K562 (cell line): Measurements from ENCODE around the gene VTI1B. TPM values are rescaled to one million over a fixed set of nuclear protein-coding genes. Genes with fewer than 3 reads are reported as not detected.

Source experiments
- ATF1 ChIP-seq, 2 experiments: fragments of 450-650 bp in 1 of 2; IDR thresholded peaks; 2 replicates each; pipeline ENCODE4 v1.6.1; 2016; ENCODE audit warnings: missing compliant biosample characterization in 1 of 2, missing genetic modification characterization in 1 of 2
- ATF2 ChIP-seq: sonication (generic); formaldehyde crosslinking; IDR thresholded peaks from 2 replicates; pipeline ENCODE4 v1.8.1; 2022; ENCODE audit warnings: missing genetic modification reagents
- CCAR2 ChIP-seq: fragments of 200-400 bp; formaldehyde crosslinking; IDR thresholded peaks from 2 replicates; pipeline ENCODE4 v1.6.1; 2017; ENCODE audit warnings: mild to moderate bottlenecking, low read depth, low read length
- ELF1 ChIP-seq: fragments of 200-800 bp; sonication (Bioruptor generic); IDR thresholded peaks from 2 replicates; pipeline ENCODE4 v1.6.1; 2016; ENCODE audit warnings: missing genetic modification characterization, missing compliant biosample characterization
- KLF13 ChIP-seq: fragments of 450-650 bp; IDR thresholded peaks from 2 replicates; pipeline ENCODE4 v1.6.1; 2016; ENCODE audit warnings: missing genetic modification characterization, low read depth, mild to moderate bottlenecking, missing compliant biosample characterization, moderate library complexity, borderline replicate concordance
- RFX5 ChIP-seq: IDR thresholded peaks from 2 replicates; pipeline ENCODE4 v1.6.1; 2011; ENCODE audit warnings: low read depth, mild to moderate bottlenecking, improper control_type of control experiment, low read length
- SMAD4 ChIP-seq: fragments of 250-450 bp; sonication (Bioruptor Pico); conservative IDR thresholded peaks from 2 replicates; pipeline ENCODE4 v1.8.0; 2021; ENCODE audit warnings: inconsistent platforms, mild to moderate bottlenecking, moderate library complexity
- TEAD1 ChIP-seq, 2 experiments: fragments of 450-650 bp in 1 of 2; sonication (generic) in 1 of 2; formaldehyde crosslinking; IDR thresholded peaks; 2 replicates each; pipeline versions ENCODE4 v1.4.0 to v1.8.0; 2020 to 2022; ENCODE audit warnings: mild to moderate bottlenecking in 2 of 2, missing genetic modification reagents in 1 of 2
- YY1 ChIP-seq, 3 experiments: IDR thresholded peaks; 2 replicates each; pipeline ENCODE4 v1.6.1; 2011; ENCODE audit warnings: low read length in 2 of 3, mild to moderate bottlenecking in 2 of 3, moderate library complexity in 2 of 3, borderline replicate concordance in 1 of 3, control low read depth in 1 of 3, low read depth in 1 of 3; ENCODE audit not compliant: insufficient read depth in 3 of 3, insufficient replicate concordance in 2 of 3, control insufficient read depth in 1 of 3, insufficient read length in 1 of 3; ENCODE audit errors: extremely low read depth in 1 of 3
- ZBTB40 ChIP-seq, 2 experiments: fragments of 450-650 bp in 1 of 2; sonication (generic) in 1 of 2; formaldehyde crosslinking in 1 of 2; IDR thresholded peaks; 2 replicates each; pipeline versions ENCODE4 v1.7.1 to v1.9.0; 2016 to 2022; ENCODE audit warnings: inconsistent platforms in 1 of 2, mild to moderate bottlenecking in 1 of 2, missing genetic modification reagents in 1 of 2
- ZFP1 ChIP-seq: fragments of 450-650 bp; formaldehyde crosslinking; IDR thresholded peaks from 2 replicates; pipeline ENCODE4 v1.4.0; 2020; ENCODE audit warnings: mild to moderate bottlenecking, mixed read lengths
- ZNF639 ChIP-seq, 2 experiments: fragments of 200-800 bp in 1 of 2; sonication (Bioruptor generic) in 1 of 2; sonication (generic) in 1 of 2; formaldehyde crosslinking in 1 of 2; IDR thresholded peaks in 1 of 2; conservative IDR thresholded peaks in 1 of 2; 2 replicates each; pipeline versions ENCODE4 v1.5.0 to v1.6.1; 2016 to 2020; ENCODE audit warnings: missing compliant biosample characterization in 1 of 2, missing genetic modification characterization in 1 of 2, missing genetic modification reagents in 1 of 2
- polyA plus RNA-seq, 8 experiments: library from polyadenylated mRNA; depleted of rRNA in 4 of 8; stranded (reverse) in 5 of 8; unstranded in 3 of 8; fragments of >200 nt; fragmentation: Nextera tagmentation in 2 of 8; fragmentation: Illumina TruSeq in 1 of 8; extraction: Ambion mirVana in 2 of 8; extraction: Trizol in 1 of 8; gene quantifications; 2 replicates each; pipeline versions ENCODE4 v1.2.1 to v1.2.3, GENCODE V29; 2011 to 2014; ENCODE audit warnings: inconsistent platforms in 1 of 8, missing spikeins in 1 of 8
- total RNA-seq, 7 experiments: library from RNA; depleted of rRNA in 6 of 7; stranded (reverse); fragments of >200 nt in 6 of 7; fragmentation: Illumina TruSeq in 2 of 7; extraction: Trizol in 2 of 7; gene quantifications; 2 replicates each; pipeline versions ENCODE4 v1.2.1 to v1.2.3, GENCODE V29; 2011 to 2021; ENCODE audit warnings: low replicate concordance in 1 of 7

Gene VTI1B
- total and polyA plus RNA-seq, 9 of the 15 experiments (the other 6 are each of a cell fraction or from before 2014, with no cell fraction given): 7.8 to 69.8 (median 50.1) TPM

GRCh38 chr14:67674480-67675218 is at the start of gene VTI1B (continued):
- TF ChIP-seq ATF2 (CRISPR knock-in tag): no peak
- peak; percentile 10 to 22; a peak in 1 of 4 replicates for TF ChIP-seq TEAD1 (CRISPR knock-in tag; IDR thresholded peaks at IDR 0.05)
- TF ChIP-seq CCAR2: no peak
- peak; percentile 90 for TF ChIP-seq KLF13
- peak in 1 of 2 experiments; percentile 52; a peak in 1 of 4 replicates for TF ChIP-seq ZNF639 (CRISPR knock-in tag; conservative IDR thresholded peaks at IDR 0.05 in 1 of 2, IDR thresholded peaks at IDR 0.05 in 1 of 2)
- peak; percentile 84 for TF ChIP-seq ELF1 (tag)
- peak; percentile 32; the same call in 1 of the 2 replicates for TF ChIP-seq SMAD4 (CRISPR knock-in tag)
- TF ChIP-seq RFX5: no peak
- TF ChIP-seq YY1 (IDR thresholded peaks at IDR 0.05; ENCODE audit: borderline replicate concordance in 1 of 3, control insufficient read depth in 1 of 3, extremely low read depth in 1 of 3, insufficient read depth in 3 of 3, insufficient read length in 1 of 3, insufficient replicate concordance in 2 of 3, low read depth in 1 of 3, low read length in 2 of 3): peak in 2 of 3 experiments; percentile 11 to 45
- peak; percentile 67 for TF ChIP-seq ZBTB40 (IDR thresholded peaks at IDR 0.05)
- no peak for TF ChIP-seq ZBTB40 (CRISPR knock-in tag; IDR thresholded peaks at IDR 0.05)
- no peak for TF ChIP-seq ATF1 (CRISPR knock-in tag; IDR thresholded peaks at IDR 0.05)
- peak; percentile 78 for TF ChIP-seq ATF1 (tag; IDR thresholded peaks at IDR 0.05)
- no peak for TF ChIP-seq ZFP1 (CRISPR knock-in tag)
